GM19238 (cell line): ENCODE data around the gene DLST.

Experiments
- DNase-seq: peaks from one replicate; pipeline ENCODE4 v3.0.0; 2011; ENCODE audit warnings: low spot score; ENCODE audit not compliant: insufficient read length

DLST gene

DNA sequence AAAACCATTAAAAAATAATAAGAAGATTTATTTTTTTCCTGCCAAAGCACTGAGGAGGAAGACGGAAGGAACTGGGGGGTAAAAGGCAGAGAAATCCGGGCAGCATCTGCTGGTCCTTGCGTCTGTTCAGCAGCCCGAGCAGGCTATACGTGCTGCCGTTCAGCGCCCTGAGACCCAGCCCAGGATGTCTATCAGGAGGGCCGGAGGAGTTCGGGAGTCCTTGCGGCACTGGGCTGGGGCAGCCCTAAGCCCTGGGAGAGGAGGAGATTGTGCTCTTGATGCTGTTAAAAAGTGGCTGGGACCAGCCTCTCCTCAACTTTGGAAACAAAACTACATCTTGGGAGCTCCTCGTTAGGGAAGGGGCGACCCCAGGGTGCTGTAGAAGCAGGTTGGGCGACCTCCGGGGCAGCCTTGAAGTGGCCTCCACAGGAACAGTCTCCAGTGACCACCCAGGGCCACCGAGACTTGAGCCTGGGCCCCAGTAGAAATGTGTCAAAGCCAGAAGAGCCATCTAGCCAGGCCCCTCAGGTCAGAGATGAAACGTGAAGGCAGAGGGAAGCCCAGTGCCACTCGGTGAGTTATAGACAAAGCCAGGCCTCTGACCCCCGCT is 59.3 kb downstream of the DLST start:
- no peak for DNase-seq

DNA sequence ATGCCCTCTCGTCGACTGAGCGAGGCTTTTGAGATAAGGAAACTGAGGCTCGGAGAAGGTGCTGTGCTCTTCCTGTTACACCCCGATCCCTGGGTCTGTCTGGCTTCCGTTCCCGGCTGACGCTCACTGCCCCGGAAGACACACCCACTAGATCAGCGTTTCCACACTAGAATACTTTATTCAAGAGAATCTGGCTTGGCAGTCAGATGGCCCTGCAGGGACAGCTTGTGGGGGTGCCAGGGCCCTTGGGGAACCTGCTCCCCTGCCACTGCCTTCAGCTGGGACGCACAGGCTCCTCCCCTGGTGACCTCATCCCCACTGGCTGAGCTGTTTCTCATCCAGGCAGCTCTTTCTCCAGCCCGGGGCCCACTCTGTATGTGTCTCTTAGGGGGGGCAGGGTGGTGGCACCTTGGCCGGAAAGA is 60.0 kb downstream of the DLST start:
- DNase-seq, result peak; percentile 70

- DNase-seq, result no peak
These were observed 60.5 kb downstream of the DLST start for GRCh38 chr14:74942181-74942580.

- no peak for DNase-seq
These were observed 60.9 kb downstream of the DLST start for GRCh38 chr14:74942608-74943007.

DNA sequence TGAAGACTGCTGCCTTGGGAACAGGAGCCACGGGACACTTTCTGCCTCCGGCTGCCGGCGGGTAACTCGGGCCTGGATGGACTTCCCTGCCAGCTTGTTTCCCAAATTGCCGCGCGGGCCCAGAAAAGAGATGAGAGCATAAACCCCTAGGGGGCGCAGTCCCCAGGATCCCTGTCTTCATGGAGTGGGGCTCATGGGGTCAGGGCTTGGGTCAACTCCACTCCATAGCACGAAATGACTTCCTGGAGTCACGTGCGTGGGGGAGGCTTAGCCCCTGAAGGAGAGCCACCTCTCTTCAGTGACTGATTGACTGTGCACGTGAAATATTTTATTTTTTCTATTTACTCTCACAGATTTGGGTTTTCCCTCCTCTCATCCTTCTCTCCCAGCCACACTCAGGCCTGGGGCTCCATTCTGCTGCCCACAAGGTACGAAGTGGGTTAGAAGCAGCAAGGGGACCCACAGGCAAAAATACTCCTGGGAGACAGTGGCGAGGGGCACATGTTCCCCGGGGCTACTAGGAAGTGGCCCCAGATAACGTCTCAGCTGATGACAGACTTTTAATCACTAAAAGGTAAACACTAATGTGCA is 63.6 kb downstream of the DLST start:
- DNase-seq, result no peak

DNA sequence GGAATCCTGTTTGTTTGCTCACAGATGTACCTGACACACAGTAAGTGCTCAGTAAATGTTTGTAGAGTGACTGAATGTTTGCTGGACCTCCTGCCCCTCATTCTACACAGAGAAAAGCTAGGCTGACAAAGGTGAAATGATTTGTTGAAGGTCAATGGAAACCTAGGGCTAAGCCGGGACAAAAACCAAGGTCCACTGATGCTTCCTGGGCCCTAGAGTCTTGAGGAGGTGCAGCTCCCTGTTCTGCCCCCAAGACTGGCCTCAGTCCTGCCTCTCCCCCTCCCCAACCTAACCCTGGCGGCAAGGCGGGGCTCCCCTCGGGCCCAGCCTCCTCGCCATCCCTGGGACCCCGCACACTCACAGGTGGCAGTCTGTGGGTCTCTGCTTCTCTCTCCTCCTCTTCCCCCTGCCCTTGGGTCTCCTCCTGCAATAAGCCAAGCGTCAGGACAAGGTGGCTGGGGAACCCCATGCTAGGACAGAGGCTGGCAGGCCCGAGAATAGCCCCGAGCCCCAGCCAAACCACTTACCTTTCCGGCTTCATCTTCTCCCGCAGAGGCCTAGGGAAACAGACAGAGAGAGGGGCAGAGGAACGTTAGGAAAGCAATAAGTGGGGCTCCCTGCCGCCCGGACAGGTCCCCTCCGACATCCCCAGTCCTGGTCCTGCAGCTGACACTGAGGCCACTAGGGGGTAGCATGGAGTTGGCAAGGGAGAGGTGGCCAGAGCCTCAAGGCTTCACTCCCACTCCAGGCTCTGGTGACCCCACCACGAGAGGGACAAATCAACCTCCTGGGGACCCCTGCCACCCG is 64.3 kb downstream of the DLST start:
- DNase-seq, result peak; percentile 93

GRCh38 chr14:74946659-74947281 is 65.1 kb downstream of the DLST start:
- no peak for DNase-seq

GRCh38 chr14:74947353-74948227 is 65.9 kb downstream of the DLST start:
- no peak for DNase-seq

- DNase-seq, result no peak
These were observed 66.8 kb downstream of the DLST start for GRCh38 chr14:74948228-74949175.

DNA sequence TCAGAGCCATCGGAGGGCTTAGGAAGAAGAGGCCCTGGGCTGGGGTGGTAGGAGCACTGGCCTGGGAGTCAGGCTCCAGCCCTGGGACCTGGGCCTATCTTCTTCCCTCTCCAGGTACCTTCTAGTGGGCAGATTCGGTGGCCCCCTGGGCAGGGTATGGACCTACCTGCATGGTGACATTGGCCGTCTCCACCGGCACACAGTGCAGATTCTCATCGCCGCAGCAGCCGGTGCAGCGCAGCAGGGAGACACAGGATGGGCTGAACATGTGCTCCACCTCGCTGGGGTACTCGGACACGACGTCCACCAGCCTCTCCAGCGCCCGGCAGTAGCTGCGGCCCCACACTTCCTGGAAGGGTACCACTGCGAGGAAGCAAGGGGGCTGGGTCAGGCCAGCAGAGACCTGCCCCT is 67.5 kb downstream of the DLST start:
- DNase-seq, result no peak

- DNase-seq, result no peak
These were observed 68.3 kb downstream of the DLST start for GRCh38 chr14:74949859-74950573.

- no peak for DNase-seq
These were observed 69.2 kb downstream of the DLST start for GRCh38 chr14:74950795-74951442.

DNA sequence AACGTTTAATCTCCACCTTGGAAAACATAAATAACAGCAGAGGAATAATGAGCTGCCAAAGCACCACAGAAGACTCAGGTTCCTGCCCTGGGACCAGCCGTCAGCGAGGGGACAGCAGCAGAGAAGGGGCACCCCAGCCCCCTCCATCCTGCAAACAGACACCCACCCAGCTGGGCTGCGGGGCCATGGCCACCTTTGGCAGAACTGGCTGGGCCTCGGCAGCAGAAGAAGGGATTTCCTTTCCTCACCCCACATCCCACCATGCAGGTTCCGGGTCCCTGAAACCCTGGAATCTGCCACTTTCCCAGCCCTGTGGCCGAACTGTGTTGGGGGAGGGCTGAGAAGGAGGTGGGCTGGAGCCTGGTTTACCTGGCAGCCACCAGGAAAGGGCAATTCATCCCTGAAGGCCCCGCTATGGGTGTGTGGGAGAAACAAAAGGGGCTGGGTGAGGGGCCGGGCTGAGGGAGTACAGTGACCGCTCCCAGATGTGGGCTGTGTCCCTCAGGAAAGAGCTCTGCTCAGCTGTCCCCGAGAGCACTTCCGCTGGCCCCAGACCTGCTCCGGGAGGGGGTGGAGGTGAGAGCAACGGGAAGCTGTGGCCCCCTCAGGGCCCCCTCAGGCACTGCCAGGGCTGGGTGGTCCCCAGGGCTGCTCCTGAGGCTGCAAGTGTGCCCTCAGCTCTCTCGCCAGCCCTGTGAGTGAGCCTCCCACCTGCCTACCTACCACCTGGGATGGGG is 69.9 kb downstream of the DLST start:
- no peak for DNase-seq

GRCh38 chr14:74952180-74952665 is 70.5 kb downstream of the DLST start:
- no peak for DNase-seq

GRCh38 chr14:74952697-74953484 is 71.2 kb downstream of the DLST start:
- no peak for DNase-seq
